Nephron progenitor cell (in vitro differentiated cells): Measurements from ENCODE around the gene DIP2C.

ENCODE experiments used
- DNase-seq: peaks from one replicate; pipeline ENCODE4 v3.0.0; 2021
- H3K27ac Mint-ChIP-seq: 2 replicates; pipeline ENCODE4 v1.8.0; 2021; ENCODE audit warnings: mild to moderate bottlenecking, moderate library complexity, mixed read lengths
- H3K27me3 Mint-ChIP-seq: 2 replicates; pipeline ENCODE4 v1.8.0; 2021; ENCODE audit warnings: mild to moderate bottlenecking, low read depth, mixed read lengths; ENCODE audit not compliant: poor library complexity
- H3K36me3 Mint-ChIP-seq: 2 replicates; pipeline ENCODE4 v1.8.0; 2021; ENCODE audit warnings: low read depth, mixed read lengths
- H3K4me1 Mint-ChIP-seq: 2 replicates; pipeline ENCODE4 v1.8.0; 2021; ENCODE audit warnings: mixed read lengths
- H3K4me3 Mint-ChIP-seq: 2 replicates; pipeline ENCODE4 v1.8.0; 2021; ENCODE audit warnings: mild to moderate bottlenecking, moderate library complexity, mixed read lengths
- H3K9me3 Mint-ChIP-seq: 2 replicates; pipeline ENCODE4 v1.8.0; 2021; ENCODE audit warnings: mild to moderate bottlenecking, moderate library complexity, mixed read lengths
- TF ChIP-seq, protein P1 (sequence below): fragments of 200-600 bp; sonication (generic); IDR thresholded peaks from 2 replicates; pipeline ENCODE4 v1.5.0; 2021; ENCODE audit warnings: antibody characterized with exemption

DIP2C gene

DNA sequence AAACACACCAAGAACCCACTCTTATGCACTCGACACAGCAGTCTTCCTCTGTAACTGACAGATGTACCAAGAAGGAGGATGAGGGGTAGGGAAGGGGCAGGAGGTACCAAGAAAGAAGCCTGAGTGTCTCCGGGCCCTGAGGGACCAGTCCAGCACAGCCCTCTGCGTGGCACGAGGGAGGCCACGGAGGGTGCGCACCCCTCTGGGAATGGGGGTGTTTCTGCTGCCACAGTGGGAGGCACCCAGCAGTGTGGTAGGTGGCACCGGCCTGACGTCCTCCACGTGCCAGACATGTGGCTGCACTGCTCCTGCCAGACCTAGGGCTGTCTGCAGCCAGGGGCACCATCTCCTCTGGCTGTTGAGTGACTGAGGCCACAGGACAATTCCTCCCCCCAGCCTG is 399.9 kb downstream of the DIP2C start:
- no peak overlapping the region for H3K27ac Mint-ChIP-seq

DNA sequence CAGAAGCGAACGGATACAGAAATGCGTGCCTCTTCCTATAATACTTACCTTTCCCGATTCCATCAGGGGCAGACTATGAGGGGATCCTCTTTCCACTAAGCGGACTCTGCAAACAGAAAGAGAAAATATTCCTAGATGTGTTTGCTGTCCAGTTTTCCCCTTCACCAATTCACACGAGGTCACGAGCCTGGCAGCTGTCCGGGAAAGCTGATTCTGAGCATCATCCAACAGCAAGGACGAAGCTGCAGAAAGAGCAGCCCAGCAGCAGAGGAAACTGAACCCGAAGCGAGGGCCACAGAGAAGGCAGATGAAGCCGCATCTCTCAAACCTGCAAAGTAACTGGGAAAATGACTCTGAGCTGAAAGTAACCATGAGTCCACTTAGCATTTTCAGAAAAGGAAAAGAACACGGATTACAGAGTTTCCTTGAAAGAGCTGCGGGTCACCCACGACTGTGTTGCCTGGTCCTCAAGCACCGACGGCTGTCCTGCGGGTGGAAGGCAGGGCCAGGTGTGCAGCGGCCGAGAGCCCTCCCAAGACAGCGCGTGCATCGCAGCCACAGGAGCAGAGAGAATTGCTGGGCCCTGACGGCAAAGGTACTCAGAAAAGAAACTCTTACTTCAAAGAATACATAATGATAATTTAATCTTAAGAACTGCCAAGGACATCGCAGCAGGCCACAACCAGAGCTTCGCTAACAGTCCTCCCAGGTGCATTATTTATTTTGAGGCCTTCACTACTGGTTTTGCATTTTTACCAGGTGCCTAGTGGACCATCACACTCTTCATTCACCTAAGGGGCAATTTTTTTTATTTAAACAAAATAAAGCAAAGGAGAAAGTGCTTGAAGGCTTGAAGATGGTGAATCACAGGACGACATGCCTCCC is 400.9 kb downstream of the DIP2C start:
- Mint-ChIP-seq H3K36me3 (peaks cover 63% of the 10 kb centered on the region), H3K4me1 (peaks cover 30% of the 10 kb centered on the region), H3K9me3 (no peaks in the 10 kb centered on the region), H3K27me3 (peaks cover 3% of the 10 kb centered on the region), H3K27ac (no peak overlapping the region), H3K4me3 (no peak overlapping the region)
- no peak for DNase-seq
- TF ChIP-seq, protein P1, sequence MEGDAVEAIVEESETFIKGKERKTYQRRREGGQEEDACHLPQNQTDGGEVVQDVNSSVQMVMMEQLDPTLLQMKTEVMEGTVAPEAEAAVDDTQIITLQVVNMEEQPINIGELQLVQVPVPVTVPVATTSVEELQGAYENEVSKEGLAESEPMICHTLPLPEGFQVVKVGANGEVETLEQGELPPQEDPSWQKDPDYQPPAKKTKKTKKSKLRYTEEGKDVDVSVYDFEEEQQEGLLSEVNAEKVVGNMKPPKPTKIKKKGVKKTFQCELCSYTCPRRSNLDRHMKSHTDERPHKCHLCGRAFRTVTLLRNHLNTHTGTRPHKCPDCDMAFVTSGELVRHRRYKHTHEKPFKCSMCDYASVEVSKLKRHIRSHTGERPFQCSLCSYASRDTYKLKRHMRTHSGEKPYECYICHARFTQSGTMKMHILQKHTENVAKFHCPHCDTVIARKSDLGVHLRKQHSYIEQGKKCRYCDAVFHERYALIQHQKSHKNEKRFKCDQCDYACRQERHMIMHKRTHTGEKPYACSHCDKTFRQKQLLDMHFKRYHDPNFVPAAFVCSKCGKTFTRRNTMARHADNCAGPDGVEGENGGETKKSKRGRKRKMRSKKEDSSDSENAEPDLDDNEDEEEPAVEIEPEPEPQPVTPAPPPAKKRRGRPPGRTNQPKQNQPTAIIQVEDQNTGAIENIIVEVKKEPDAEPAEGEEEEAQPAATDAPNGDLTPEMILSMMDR: no peak

More for the DNA sequence above, 399.9 kb downstream of the DIP2C start:
- H3K36me3 Mint-ChIP-seq: peaks cover 60% of the 10 kb centered on the region
- H3K4me1 Mint-ChIP-seq: peaks cover 30% of the 10 kb centered on the region
- H3K9me3 Mint-ChIP-seq: no peaks in the 10 kb centered on the region
- H3K4me3 Mint-ChIP-seq: no peak overlapping the region
- TF ChIP-seq, protein P1: no peak
- no peak for DNase-seq
- peaks cover 3% of the 10 kb centered on the region for H3K27me3 Mint-ChIP-seq

DNA sequence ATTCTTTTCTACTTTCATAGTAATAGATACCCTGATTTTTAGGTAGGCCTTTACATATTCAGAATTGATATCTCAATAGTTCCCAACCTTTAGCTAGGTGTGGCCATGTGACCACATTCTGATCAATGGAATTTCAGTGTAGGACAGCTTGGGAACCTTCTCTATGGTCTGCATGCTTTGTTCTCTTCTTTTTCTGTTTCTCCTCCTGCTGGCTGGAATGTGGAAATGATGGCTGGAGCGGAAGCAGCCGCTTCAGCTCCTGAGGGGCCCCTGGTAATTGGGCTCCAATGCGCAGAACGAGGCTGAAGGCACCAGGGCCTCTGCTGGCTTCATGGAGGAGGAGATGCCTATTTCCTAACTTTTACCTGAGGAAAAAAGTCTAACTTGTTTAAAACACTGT is 401.7 kb downstream of the DIP2C start:
- Mint-ChIP-seq H3K27me3 (peaks cover 3% of the 10 kb centered on the region), H3K36me3 (peaks cover 68% of the 10 kb centered on the region), H3K9me3 (no peaks in the 10 kb centered on the region), H3K27ac (no peak overlapping the region), H3K4me1 (peaks cover 29% of the 10 kb centered on the region), H3K4me3 (no peak overlapping the region)
- TF ChIP-seq, protein P1: peak; percentile 16
- no peak for DNase-seq

DNA sequence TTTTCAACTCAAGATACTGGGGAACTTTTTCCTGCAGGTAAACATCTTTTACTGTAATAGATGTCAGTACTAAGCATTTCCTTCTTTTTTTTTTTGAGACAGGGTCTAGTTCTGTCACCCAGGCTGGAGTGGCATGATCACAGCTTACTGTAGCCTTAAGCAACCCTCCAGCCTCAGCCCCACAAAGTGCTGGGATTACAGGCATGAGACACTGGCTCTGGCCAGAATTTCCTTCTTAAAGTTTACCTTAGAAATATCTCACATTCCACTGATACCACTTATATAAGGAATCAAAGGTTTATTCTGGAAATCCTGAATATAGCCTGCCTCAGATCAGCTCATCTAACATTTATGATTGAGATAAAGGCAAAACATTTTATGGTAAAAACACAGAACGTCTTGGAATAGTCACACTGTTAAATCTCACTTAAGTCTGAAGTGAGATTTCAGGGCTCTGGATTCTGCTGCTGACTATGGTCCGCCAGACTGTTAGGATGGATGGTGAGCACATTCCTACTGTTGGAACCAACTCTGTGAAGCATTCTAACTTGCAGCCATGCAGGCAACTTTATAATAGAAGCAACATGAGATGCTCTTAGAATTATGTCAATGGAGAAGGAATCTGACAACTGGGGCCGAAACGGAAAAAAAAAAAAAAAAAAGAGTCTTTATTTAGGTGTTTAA is 402.3 kb downstream of the DIP2C start:
- Mint-ChIP-seq H3K36me3 (peaks cover 64% of the 10 kb centered on the region), H3K27me3 (peaks cover 3% of the 10 kb centered on the region), H3K4me3 (no peak overlapping the region), H3K4me1 (peaks cover 23% of the 10 kb centered on the region), H3K9me3 (no peaks in the 10 kb centered on the region), H3K27ac (peak overlapping the region; percentile 22)
- TF ChIP-seq, protein P1: no peak
- no peak for DNase-seq

DNA sequence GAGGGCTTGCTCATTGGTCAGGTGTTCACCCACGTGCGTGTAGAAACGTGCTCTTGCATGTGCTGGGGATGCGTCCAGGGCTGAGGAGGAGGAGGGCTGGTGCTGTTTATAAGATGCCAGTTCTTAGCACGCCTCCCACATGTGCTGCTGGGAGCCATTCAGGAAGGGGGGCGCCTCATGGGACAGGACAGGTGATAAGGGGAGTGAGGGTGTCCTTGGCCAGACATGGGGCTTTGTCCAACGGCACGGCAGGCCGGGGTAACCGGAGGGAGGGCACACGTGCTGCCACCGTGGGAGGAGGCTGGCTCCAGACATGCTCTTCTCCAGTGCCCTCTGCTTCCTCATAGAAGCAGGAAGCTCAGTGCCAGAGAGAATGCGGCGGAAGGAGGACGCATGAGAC is 404.3 kb downstream of the DIP2C start:
- Mint-ChIP-seq H3K27ac (peak overlapping the region; percentile 53), H3K4me3 (no peak overlapping the region), H3K4me1 (peaks cover 31% of the 10 kb centered on the region), H3K27me3 (peaks cover 3% of the 10 kb centered on the region), H3K36me3 (peaks cover 73% of the 10 kb centered on the region), H3K9me3 (no peaks in the 10 kb centered on the region)
- DNase-seq: no peak
- TF ChIP-seq, protein P1: no peak
